Fibroblast of the aortic adventitia (primary cell): ENCODE data around the gene P4HA3. TPM values are rescaled to one million over a fixed set of nuclear protein-coding genes. Genes with fewer than 3 reads are reported as not detected.

ENCODE experiments used
- DNase-seq: peaks from one replicate; pipeline ENCODE4 v3.0.0-alpha.2; 2010; ENCODE audit warnings: low read depth
- H3K4me3 ChIP-seq: 2 replicates; pipeline ENCODE4 v1.5.1; 2011; ENCODE audit warnings: low read depth, mild to moderate bottlenecking, control low read depth, low read length, moderate library complexity
- CTCF ChIP-seq: IDR thresholded peaks from 2 replicates; pipeline ENCODE4 v1.5.1; 2011; ENCODE audit warnings: mild to moderate bottlenecking, low read length, control low read depth, inconsistent platforms; ENCODE audit not compliant: insufficient read depth
- total RNA-seq: library from RNA; depleted of rRNA; stranded (reverse); fragments of >200 nt; gene quantifications from 2 replicates; pipeline ENCODE4 v1.2.3, GENCODE V29; 2012; ENCODE audit warnings: low replicate concordance

The P4HA3 gene
- total RNA-seq, 1 donor, result 1.9 TPM

GRCh38 chr11:74299015-74299414 is 12.4 kb downstream of the P4HA3 start:
- no peak for TF ChIP-seq CTCF
- H3K4me3 ChIP-seq, result no peak overlapping the region
- peak; percentile 51 for DNase-seq

- no peak for DNase-seq
- TF ChIP-seq CTCF, result no peak
- H3K4me3 ChIP-seq, result no peak overlapping the region
Observed at GRCh38 chr11:74297484-74297883, 14.0 kb downstream of the P4HA3 start.

GRCh38 chr11:74288911-74289310 is 22.5 kb downstream of the P4HA3 start:
- peak; percentile 75 for DNase-seq
- no peak overlapping the region for H3K4me3 ChIP-seq
- TF ChIP-seq CTCF, result no peak

- peak; percentile 99 for DNase-seq
- TF ChIP-seq CTCF, result no peak
- no peak overlapping the region for H3K4me3 ChIP-seq
Observed at GRCh38 chr11:74288161-74288560, 23.3 kb downstream of the P4HA3 start.

- TF ChIP-seq CTCF, result no peak
- no peak for DNase-seq
- H3K4me3 ChIP-seq, result no peak overlapping the region
Observed at GRCh38 chr11:74284466-74284865, 27.0 kb downstream of the P4HA3 start.

- DNase-seq, result no peak
- TF ChIP-seq CTCF, result no peak
- H3K4me3 ChIP-seq, result no peak overlapping the region
Observed at GRCh38 chr11:74283580-74284180, 27.8 kb downstream of the P4HA3 start.

- no peak overlapping the region for H3K4me3 ChIP-seq
- peak; percentile 37 for DNase-seq
- no peak for TF ChIP-seq CTCF
Observed at GRCh38 chr11:74282914-74283371, 28.5 kb downstream of the P4HA3 start.
